Hepatic stellate cell (primary cell): Measurements from ENCODE around the gene REELD1.

Experiments
- DNase-seq: peaks from one replicate; pipeline ENCODE4 v3.0.0; 2011; ENCODE audit warnings: low spot score

The REELD1 gene

GRCh38 chr4:146269228-146269653 is 54.9 kb downstream of the REELD1 start:
- no peak for DNase-seq

GRCh38 chr4:146271466-146271865 is 57.1 kb downstream of the REELD1 start:
- no peak for DNase-seq

- no peak for DNase-seq
Measured at GRCh38 chr4:146273204-146273901, 59.0 kb downstream of the REELD1 start.

- no peak for DNase-seq
Measured at GRCh38 chr4:146274774-146275173, 60.4 kb downstream of the REELD1 start.

- DNase-seq, result no peak
Measured at GRCh38 chr4:146275370-146275769, 61.0 kb downstream of the REELD1 start.

- no peak for DNase-seq
Measured at GRCh38 chr4:146278986-146279385, 64.6 kb downstream of the REELD1 start.
